HG02938 (cell line): ENCODE data around the gene RNF213.

ENCODE experiments used
- ATAC-seq: cut with Tn5 transposase; IDR thresholded peaks from one replicate; pipeline ENCODE4 v1.9.1; 2021; ENCODE audit warnings: mild to moderate bottlenecking, moderate library complexity; ENCODE audit not compliant: unreplicated experiment

Gene RNF213

DNA sequence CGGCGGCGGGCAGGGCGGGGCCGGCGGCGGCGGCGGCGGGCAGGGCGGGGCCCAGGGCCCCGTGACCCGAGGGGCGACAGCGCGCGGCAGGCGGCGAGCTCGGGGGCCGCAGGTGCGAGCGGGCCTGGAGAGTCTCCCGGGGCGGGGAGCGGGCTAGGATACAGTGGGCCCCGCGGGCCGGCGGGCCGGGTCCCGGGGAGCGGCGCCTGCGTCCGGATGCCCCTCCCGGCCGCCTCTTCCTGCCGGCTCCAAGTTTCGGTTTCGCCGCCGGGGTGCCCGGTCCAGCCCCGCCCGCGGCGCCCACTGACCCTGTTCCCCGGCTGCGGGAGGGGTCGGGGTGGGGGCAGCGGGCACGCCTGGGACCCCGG lies at the start of gene RNF213:
Gene RNF213, plus strand, starts transcription at position 62 of the 368 bp plus-strand sequence. CDS start 2,830 bp downstream, outside the sequence.
- ATAC-seq, result no peak

DNA sequence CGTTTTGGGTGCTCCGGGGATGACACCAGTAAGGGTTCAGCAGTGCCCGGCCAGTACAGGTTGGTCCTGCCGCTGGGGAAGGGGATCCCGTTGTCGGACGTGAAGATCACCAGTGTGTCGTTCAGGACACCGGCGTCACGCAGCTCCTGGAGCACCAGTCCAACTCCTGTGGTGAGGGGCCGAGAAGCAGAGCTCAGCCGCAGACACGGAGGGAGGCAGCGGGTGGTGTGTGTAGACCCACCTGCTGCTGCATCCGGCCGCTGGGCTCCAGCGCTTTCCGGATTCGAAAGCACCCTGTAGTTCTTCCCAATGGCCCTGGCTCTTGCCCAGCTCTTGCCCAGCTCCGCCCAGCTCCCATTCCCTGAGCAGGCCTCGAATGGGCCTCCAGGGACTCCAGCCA lies 48.5 kb upstream of the RNF213 start:
- ATAC-seq, result no peak

DNA sequence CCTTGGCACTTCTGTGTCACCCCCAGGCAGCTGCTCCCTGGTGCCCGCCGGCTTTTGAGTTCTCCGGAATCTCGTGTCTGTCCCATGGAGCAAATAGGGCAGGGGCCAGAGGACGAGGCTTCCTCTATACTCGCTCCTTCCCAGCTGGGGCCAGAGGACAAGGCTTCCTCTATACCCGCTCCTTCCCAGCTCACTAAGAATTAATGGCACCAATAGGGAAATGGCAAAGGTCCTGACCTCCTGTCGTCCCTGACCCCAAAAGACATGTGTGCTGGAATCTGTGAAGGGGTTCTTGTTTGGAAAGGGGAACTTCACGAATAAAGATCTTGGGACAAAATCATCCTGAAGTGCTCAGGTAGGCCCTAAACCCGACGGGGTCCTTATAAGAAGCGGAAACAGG lies 48.1 kb upstream of the RNF213 start:
- ATAC-seq, result no peak

DNA sequence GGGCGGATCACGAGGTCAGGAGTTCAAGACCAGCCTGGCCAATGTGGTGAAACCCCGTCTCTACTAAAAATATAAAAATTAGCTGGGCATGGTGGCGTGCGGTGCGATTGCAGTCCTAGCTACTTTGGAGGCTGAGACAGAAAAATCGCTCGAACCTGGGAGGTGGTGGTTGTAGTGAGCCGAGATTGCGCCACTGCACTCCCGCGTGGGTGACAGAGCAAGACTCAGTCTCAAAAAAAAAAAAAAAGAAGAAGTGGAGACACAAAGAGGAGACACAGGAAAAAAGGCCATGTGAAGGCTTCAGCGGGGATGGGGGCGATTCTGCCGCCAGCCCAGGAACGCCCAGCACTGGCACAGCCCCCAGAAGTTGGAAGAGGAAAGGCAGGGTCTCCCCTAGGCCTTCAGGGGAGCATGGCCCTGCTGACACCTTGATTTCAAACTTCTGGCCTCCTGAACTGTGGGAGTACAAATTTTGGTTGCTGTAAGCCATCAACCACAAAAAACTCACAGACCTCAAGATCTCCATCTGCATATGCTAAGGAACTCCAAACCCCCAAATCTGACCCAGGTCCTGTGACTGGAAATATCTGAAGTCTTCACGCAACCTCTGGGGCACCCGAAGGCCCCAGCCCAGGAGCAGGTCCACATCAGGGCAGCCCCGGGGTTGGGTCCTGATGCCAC lies 47.5 kb upstream of the RNF213 start:
- no peak for ATAC-seq

DNA sequence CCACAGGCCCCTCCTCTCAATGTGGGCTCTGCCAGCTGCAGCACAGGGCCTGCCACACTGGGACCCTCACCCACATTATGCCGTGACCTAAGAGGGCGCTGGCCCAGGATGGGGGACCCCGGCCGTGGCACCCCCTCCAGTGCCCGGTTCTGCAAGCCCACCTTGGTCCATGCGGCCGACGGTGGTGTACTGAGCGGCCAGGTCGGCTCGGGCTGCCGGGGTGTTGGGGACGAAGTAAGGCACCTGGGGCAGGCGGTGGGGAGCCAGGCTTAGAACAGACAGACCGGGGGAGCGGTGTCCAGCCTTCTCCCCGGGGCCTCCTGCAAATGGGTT lies 47.0 kb upstream of the RNF213 start:
- ATAC-seq, result no peak

DNA sequence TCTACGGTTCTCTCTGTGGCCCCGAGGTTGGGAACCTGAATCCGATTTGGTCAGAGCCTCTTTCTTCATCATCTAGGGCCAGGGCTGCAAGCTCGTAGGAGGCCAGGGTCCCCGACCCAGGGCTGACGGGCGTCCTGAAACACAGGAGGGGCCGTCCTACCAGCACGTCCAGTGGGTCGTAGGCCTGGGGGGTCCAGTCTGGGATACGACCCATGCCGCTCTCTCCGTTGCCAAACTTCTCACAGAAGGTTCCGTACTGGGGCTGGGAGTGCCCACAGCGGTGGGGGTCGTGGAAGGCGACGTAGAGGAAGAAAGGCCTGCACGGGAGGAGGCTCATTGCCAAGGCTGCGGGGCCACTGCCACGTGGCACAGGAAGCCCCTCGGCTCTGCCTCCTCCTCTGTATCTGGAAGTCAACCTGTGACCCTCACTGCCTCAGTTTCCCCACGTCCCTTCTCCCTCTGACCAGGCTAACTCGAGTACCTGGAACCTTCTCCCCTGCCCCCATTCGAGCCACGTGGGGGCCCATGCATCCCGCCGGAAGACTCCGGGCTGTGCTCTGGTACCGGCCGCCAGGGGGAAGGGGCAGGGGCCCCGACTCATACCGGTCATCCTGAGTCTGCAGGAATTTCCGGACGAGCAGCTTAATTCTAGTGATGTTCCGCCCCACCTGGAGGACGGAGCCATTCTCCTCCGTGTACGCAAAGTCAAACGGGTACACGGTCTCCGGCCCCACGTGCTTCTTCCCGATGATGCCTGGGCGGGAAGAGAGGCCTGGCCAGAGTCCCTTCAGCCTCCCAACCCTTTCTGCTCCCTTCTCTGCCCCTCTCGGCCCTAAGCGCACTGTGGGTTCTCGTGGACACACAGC lies 46.4 kb upstream of the RNF213 start:
- ATAC-seq, result no peak

DNA sequence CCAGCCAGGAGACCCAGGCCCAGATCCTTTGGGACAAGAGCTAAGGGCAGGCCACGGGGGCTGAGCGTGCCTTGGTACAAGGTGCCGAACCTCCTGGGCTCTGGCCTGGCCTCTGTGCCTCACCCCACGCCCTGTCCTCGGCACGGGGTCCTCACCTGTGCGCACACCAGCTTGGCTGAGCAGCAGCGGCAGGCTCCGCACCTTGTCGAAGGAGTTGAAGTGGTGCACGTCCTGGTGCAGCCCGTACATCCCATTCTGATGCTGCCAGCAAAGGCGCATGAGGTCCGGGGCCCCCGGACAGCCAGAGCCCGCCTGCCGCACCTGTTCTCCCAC lies 45.8 kb upstream of the RNF213 start:
- no peak for ATAC-seq

DNA sequence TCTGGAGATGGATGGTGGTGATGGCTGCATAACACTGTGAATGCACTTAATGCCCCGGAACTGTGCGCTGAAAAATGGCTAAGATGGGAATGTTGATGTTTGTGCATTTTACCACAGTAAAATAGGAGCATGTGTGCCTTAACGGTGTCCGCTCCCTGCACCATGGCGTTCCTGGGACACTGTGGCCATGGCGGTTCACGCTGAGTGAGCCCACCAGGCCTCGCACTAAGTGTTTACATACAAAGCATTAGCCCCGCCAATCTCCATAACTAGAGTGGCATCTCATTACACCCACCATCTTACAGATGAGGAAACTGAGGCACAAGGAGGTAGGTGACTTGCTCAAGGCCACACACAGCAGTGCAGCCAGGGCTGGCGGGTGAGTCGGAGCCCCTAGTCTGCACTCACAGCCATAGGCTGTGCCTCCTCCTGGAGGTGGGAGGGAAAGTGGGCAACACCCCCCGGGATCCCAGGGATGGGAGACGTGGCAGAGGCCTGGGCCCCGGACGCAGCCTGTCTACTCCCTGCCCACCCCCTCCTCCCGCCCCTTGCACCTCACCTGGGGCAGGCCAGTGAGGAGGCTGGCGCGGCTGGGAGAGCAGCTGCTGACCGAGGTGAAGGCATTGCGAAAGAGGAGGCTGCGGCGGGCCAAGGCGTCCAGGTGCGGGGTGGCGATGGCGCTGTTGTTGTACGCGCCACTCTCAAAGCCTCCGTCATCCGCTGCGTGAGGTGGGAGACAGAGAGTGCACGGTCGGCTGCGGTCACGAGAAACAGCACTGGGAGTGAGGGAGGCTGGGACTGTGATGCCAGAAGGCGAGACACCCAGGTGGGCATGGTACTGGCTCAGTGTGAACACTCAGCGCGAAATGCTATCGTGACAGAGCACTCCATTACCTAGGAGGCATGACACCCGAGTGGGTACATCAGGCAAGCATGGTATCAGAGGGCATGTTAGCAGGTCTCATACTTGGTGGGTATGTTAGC lies 43.9 kb upstream of the RNF213 start:
- no peak for ATAC-seq

DNA sequence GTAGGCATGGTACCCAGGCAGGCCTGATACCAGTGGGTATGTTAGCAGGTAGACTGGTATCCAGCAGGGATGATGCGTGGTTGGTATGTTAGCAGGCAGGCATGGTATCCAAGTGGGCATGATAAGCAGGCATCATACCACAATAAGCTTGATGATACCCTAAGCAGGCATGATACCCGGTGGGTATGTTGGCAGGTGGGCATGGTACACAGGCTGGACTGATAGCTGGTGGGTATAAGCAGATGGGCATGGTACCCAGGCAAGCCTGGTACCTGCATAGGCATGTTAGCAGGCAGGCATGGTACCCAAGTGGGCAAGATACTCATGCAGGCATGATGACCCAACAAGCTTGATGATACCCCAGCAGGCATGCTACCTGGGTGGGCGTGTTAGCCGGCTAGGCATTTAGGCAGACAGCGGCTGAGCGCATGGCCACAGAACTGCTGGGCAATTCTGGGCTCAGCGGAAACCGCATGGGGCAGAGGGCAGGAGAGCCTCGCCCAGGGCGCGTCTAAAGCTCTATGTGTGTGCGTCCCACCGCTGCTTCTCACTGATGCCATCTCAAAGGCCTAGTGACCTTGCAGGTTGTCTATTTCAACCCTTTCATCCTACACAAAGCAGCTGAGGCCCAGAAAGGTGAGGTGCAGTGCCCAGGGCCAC lies 42.8 kb upstream of the RNF213 start:
- ATAC-seq, result no peak

DNA sequence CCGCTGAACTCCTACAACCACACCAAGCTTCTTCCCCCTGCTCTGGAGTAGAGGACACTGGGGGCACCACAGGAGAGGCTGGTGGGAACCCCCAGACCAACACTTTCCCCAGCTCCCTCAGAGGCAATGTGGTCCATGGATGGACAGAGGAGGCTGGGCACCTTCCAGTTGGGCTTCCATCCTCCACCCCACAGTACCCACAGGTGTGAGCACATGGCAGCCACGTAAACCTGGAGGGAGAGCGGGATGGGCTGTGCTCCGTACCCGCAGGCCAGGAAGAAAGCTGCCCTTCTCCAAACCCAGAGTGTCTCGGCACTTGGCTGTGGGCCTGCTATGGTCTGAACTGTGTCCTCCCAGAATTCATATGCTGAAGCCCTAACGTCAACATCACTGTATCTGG lies 42.3 kb upstream of the RNF213 start:
- ATAC-seq, result no peak

DNA sequence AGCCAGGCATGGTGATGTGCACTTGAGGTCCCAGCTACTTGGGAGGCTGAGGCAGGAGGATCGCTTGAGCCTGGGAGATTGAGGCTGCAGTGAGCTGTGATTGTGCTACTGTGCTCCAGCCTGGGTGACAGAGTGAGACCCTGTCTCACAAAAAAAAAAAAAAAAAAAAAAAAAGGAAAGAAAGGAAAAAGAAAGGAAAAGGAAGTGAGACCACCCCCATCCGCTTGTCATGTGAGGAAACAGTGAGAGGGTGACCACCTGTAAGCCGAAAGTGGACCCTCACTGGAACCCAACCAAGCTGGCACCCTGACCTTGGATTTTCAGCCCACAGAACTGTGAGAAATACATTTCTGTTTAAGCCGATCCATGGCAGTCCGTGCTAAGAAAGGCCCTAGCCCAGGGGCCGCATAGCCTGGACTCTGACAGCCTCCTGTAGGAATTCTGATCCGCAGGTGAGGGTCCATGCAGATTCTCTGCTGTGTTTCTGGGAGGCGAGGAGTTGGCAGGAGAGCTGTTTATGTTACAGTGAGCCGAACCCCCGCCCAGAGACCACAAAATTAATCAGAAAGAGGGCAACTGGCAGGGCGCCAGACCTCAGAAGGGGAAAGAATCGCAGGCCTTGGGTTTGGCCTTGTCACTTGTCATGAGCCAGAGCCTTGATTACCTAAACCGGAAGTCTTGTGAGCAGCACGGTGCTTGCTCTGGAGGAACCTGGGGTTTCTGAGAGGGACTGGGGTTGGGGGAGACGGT lies 41.5 kb upstream of the RNF213 start:
- ATAC-seq, result peak; percentile 73

DNA sequence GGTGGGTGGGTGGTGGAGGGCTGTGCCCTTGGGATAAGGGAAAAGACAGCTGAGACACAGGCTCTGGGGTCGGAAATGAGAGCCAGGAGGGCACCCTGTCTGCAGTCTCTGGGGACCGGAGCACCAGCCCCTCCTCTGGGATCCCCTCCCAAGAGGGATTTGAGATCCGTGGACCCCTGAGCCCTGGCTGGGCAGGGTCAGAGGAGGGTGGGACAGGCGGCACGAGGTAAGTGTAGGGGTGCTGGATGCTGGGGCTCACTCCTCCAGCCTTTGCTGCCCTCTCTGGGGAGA lies 40.9 kb upstream of the RNF213 start:
- no peak for ATAC-seq

DNA sequence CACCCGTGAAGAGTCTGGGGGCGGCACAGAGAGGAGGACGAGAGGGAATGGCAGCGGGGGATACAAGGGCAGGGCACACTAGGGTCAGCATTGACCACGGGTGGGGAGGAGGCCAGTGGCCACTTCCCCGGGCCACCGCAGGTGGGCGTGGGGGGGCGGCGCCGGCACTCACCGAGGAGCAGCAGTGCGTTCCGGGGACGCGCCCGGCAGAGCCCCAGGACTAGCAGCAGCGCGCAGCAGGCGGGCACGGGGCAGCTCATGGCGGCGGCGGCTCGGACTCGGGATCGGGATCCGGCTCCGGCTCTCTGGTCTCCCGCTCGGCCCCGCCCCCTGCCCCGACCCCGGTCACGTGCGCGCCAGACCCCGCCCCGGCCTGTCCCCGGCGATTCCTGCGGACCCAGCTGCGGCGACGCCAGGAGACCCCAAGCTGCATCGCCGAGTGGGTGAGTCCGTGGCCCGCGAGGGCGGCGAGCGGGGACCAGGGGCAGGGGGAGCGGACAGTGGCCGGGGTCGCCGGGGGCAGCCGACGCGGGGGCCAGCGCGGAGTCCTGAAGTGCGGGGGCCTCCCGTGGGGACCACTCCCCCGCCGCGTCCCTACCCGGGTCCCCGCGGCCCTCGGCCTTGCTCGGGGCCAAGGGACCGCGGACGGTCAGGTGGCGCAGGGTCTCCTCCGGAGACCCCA lies 40.5 kb upstream of the RNF213 start, which contains the start of the genes SGSH and SLC26A11:
Gene SGSH, minus strand, starts transcription at position 280 of the 682 bp plus-strand sequence. Its CDS starts 20 bp downstream, at position 260.
Gene SLC26A11, plus strand, starts transcription at position 374 of the 682 bp plus-strand sequence. CDS start 1,134 bp downstream, outside the sequence.
- ATAC-seq, result peak; percentile 34

DNA sequence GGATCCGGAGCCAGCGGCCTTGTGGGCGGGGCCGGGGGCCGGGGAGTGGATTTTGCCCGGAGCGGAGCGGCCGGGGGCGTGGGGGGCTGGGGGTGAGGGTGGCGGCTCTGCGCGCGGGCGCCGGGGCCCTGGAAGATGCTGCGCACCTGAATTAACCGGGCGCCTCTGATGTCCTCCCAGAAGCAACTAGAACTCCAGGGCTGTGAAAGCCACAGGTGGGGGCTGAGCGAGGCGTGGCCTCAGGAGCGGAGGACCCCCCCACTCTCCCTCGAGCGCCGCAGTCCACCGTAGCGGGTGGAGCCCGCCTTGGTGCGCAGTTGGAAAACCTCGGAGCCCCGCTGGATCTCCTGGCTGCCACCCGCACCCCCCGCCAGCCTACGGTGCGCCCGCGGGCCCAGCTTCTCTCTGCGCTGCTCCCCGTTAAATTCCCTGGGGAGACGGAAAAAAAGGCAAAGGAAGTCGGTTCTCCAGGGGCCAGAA lies 39.9 kb upstream of the RNF213 start:
- no peak for ATAC-seq

DNA sequence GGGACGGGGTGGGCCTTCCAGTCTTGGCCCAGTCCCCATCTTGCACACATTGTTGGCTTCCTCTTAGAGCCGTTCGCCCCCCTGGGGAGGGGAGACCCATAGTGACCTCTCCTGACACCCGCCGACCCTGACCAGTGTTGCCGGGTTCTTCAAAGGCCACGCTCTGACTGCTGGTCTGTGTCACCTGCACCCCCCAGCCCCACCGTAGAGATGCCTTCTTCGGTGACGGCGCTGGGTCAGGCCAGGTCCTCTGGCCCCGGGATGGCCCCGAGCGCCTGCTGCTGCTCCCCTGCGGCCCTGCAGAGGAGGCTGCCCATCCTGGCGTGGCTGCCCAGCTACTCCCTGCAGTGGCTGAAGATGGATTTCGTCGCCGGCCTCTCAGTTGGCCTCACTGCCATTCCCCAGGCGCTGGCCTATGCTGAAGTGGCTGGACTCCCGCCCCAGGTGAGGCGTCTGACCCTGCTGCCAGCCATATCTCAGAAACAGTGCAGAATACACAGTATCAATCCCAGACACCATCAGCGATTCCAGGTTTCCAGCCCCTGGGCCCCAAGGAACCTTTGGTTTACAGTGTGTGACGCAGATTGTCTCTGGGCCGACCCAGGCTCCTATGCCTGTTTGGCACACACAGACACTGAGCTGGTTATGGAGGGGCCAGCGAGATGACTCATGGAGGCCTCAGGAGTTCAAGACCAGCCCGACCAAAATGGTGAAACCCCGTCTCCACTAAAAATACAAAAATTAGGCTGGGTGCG lies 39.1 kb upstream of the RNF213 start:
- ATAC-seq, result no peak

DNA sequence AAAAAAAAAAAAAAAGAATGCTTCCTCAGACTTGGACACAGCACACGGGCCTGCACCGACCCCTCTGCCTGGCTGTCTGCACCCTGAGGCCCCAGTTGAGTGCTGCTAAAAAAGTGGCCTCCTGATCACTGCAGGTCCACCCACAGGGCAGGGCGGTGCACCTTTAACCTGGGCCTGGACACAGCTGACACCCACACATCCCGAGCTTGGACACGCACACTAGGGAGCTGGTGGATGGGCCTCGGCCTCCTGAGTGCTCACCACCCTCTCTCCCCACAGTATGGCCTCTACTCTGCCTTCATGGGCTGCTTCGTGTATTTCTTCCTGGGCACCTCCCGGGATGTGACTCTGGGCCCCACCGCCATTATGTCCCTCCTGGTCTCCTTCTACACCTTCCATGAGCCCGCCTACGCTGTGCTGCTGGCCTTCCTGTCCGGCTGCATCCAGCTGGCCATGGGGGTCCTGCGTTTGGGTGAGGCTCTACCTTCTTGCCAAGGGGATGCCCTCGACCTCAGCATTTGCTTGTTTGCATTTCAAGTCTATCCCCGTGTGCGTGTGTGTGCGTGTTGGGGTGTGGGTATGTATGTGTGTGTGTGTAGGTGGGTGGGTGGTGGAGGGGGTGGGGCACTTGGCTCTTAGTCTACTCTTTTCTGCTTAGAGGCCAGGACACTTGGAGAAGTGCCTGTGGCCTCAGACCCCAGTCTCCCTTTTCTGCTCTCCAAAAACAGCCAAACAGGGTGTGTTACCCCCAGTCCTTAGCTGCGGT lies 38.1 kb upstream of the RNF213 start:
- no peak for ATAC-seq

DNA sequence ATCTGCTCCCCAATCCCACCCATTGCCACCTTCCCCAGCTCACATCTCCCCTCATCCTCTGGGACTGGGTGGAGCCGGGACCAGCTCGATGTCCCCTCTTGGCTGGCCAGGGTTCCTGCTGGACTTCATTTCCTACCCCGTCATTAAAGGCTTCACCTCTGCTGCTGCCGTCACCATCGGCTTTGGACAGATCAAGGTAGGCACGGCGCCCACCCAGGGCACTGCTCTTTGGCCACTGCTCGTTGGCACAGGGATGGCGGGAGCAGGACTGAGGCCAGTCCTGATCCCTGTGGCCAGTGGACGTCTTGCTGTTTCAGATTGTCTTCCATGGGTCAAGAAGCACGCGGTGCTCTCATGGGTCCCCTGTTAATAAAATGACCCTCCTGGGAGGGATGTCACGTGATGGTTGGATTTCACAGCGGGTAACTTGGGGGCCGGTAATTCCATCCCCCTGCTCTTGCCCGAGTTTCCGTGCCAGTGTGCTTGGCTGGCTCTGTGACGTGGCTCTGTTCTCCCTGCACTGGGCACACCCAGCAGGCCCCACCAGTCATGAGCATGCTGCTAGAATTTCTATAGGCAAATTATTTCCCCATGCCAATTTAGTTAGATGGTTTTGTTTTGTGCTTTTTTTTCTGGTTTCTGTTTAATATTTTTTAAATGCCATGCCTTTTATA lies 37.4 kb upstream of the RNF213 start:
- ATAC-seq, result no peak
